NT2/D1 (cell line): ENCODE measurements around the gene CD200R1L.

Experiments used
- DNase-seq: peaks from one replicate; pipeline ENCODE4 v3.0.0-alpha.2; 2011; ENCODE audit warnings: low read depth, low spot score
- H3K27me3 ChIP-seq: 2 replicates; pipeline ENCODE4 v1.6.0; 2011; ENCODE audit warnings: mild to moderate bottlenecking; ENCODE audit not compliant: insufficient read length, insufficient read depth
- H3K36me3 ChIP-seq: 2 replicates; pipeline ENCODE4 v1.6.1; 2011; ENCODE audit warnings: mild to moderate bottlenecking, low read length, mixed read lengths; ENCODE audit not compliant: insufficient read depth, insufficient read length
- H3K4me1 ChIP-seq: 2 replicates; pipeline ENCODE4 v1.5.1; 2011; ENCODE audit not compliant: insufficient read depth, insufficient read length
- H3K4me3 ChIP-seq: 2 replicates; pipeline ENCODE4 v1.5.1; 2011; ENCODE audit warnings: low read depth; ENCODE audit not compliant: insufficient read length
- H3K9ac ChIP-seq: 2 replicates; pipeline ENCODE4 v1.6.0; 2011; ENCODE audit warnings: low read depth; ENCODE audit not compliant: insufficient read length
- H3K9me3 ChIP-seq: 2 replicates; pipeline ENCODE4 v1.5.1; 2011; ENCODE audit warnings: mild to moderate bottlenecking, low read length; ENCODE audit not compliant: insufficient read depth
- SUZ12 ChIP-seq: IDR thresholded peaks from 2 replicates; pipeline ENCODE4 v1.6.1; 2011; ENCODE audit not compliant: insufficient read length, insufficient read depth; ENCODE audit errors: extremely low read depth
- YY1 ChIP-seq: IDR thresholded peaks from 2 replicates; pipeline ENCODE4 v1.6.1; 2011; ENCODE audit not compliant: insufficient read length, insufficient read depth
- ZNF274 ChIP-seq: IDR thresholded peaks from 2 replicates; pipeline ENCODE4 v1.6.1; 2011; ENCODE audit warnings: mild to moderate bottlenecking, low read depth, low read length

The CD200R1L gene, protein sequence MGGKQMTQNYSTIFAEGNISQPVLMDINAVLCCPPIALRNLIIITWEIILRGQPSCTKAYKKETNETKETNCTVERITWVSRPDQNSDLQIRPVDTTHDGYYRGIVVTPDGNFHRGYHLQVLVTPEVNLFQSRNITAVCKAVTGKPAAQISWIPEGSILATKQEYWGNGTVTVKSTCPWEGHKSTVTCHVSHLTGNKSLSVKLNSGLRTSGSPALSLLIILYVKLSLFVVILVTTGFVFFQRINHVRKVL

DNA sequence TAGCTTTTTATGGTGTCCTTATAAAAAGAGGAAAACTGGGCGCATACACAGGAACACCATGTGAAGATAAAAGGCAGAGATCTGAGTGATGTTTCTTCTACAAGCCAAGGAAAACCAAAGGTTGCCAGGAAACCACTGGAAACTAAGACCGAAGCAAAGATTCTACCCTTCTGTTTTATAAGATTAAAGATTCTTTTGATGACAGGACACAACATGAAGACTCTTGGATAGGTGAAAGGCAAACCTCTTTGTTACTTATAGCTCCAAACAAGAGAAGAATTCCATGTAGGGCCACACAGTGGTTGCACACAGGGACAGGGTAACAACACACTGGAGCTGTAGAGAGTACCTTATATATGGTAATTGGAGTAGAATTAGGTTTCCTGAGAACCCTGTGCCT lies at the start of gene CD200R1L:
Gene CD200R1L (minus strand): TSS at position 101 of the 400 bp plus-strand sequence. CDS start 17,497 bp downstream, outside the sequence.
- no peaks in the 10 kb centered on the region for H3K27me3 ChIP-seq
- no peaks in the 10 kb centered on the region for H3K36me3 ChIP-seq
- peaks cover 27% of the 10 kb centered on the region; the same call in 1 of the 2 replicates for H3K9me3 ChIP-seq
- no peaks in the 10 kb centered on the region for H3K4me1 ChIP-seq
- DNase-seq, result no peak
- no peak within 1 kb of the TSS for H3K4me3 ChIP-seq
- no peak for TF ChIP-seq SUZ12
- no peak within 1 kb of the TSS for H3K9ac ChIP-seq

DNA sequence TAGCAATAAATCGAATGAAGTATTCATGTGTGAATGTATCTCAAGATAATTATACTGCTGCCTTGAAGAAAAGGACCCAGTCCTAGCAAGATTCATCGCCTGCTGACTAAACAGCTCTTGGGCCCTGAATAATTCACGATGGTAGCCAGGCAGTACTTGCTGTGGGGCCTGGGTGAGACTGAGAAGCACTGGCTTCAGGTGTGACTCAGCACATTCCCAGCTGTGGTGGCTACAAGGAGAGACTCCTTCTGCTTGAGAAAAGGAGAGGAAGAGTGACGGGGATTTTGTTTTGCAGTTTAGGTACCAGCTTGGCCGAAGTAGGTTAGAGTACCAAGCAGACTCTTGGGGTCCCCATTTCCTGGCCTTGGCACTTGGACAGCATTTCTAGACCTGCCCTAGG lies 47.6 kb upstream of the CD200R1L start:
- no peaks in the 10 kb centered on the region for H3K27me3 ChIP-seq
- H3K9me3 ChIP-seq, result no peaks in the 10 kb centered on the region
- no peaks in the 10 kb centered on the region for H3K36me3 ChIP-seq
- no peak overlapping the region for H3K4me3 ChIP-seq
- TF ChIP-seq YY1, result no peak
- TF ChIP-seq ZNF274, result no peak
- TF ChIP-seq SUZ12, result no peak
- H3K4me1 ChIP-seq, result no peaks in the 10 kb centered on the region
- DNase-seq, result peak; percentile 42
- H3K9ac ChIP-seq, result no peak overlapping the region

DNA sequence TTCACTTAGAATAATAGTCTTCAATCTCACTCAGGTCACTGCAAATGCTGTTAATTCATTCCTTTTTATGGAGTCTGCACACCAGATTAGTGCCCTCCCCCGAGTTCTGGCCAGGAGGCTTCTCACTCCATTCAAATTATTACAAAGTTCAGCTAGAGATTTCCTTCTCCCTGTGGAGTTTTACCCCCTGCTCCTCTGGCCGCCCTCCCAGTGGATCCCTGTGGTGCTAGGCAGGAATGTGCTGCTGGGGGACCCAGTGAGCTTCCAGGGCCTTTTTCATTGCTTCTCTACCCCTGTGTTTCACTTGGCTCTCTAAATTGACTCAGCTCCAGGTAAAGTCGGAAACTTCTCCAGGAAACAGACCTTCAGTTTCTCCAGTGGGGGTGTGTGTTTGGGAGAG lies 42.7 kb upstream of the CD200R1L start:
- no peaks in the 10 kb centered on the region for H3K4me1 ChIP-seq
- no peaks in the 10 kb centered on the region for H3K36me3 ChIP-seq
- no peak overlapping the region for H3K9ac ChIP-seq

DNA sequence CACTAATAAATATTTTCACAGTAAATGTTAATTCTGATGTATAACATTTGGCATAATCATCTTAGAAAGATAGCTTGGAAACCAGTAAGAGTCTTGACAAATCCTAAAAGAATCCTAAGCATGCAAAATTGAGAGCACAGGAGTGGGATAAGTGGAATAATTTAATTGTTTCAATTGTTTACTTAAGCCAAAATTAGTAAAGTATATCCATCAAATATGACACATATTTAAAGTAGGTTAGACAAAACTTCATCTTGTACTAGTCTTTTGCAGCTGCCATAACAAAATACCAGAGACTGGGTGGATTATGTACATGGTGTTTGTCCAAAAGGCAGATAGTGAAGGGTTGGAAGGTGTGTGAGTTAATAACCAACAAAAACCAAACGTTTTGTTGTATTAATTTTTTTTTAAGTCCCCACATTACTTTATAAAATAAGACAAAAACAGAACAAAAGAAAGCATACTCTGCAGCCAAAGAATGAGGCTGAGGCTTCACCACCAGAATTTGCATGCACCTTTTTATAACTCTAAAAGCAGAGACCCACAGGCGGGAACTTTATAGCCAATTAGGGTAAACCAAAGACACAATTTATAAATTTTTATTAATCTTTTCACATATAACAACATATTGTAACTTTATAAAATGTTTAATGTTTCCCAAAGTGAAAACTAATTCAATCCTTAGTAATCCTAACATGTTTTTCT lies 41.9 kb upstream of the CD200R1L start:
- H3K36me3 ChIP-seq, result no peaks in the 10 kb centered on the region
- no peaks in the 10 kb centered on the region for H3K9me3 ChIP-seq
- DNase-seq, result no peak
- H3K27me3 ChIP-seq, result no peaks in the 10 kb centered on the region
- H3K4me3 ChIP-seq, result no peak overlapping the region
- TF ChIP-seq SUZ12, result no peak
- no peak for TF ChIP-seq YY1
- no peak for TF ChIP-seq ZNF274
- H3K4me1 ChIP-seq, result no peaks in the 10 kb centered on the region
- no peak overlapping the region for H3K9ac ChIP-seq

More for the DNA sequence above, 42.7 kb upstream of the CD200R1L start:
- Histone ChIP-seq H3K27me3 (no peaks in the 10 kb centered on the region), H3K9me3 (no peaks in the 10 kb centered on the region), H3K4me3 (no peak overlapping the region)
- no peak for DNase-seq
- no peak for TF ChIP-seq YY1
- no peak for TF ChIP-seq ZNF274
- TF ChIP-seq SUZ12, result no peak

DNA sequence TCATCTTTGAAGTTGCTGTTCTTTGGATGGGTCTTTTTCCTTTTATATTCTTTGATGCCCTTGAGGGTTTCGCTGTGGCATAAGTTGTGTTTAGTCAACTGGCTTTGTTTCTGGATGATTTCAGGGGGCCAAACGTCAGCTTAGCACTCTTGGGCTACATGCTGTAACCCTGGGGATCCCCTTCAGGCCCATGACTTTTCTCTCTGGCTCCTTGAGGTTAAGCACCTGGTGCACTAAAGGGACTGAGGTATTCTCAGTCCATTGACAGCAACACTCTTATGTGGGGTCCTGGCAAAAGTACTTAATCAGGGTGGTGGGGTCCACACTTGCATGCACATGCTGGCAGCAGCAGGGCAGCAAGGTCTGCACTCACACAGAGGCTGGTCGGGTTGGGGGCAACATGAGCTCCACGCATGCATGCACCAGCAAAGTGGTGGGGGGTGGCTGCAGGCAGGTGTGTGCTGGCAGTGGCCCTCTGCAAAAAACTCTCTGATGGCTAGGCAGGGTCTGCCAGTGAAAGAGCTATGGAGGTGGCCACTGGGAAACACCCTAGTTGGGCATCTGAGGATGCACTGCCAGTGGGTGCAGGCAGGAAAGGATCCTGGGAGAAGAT lies 38.1 kb upstream of the CD200R1L start:
- H3K9ac ChIP-seq, result no peak overlapping the region
- H3K36me3 ChIP-seq, result no peaks in the 10 kb centered on the region
- TF ChIP-seq ZNF274 (no peak), SUZ12 (no peak), YY1 (no peak)
- H3K4me1 ChIP-seq, result no peaks in the 10 kb centered on the region
- no peaks in the 10 kb centered on the region for H3K27me3 ChIP-seq
- no peaks in the 10 kb centered on the region for H3K9me3 ChIP-seq
- DNase-seq, result no peak
- H3K4me3 ChIP-seq, result no peak overlapping the region

DNA sequence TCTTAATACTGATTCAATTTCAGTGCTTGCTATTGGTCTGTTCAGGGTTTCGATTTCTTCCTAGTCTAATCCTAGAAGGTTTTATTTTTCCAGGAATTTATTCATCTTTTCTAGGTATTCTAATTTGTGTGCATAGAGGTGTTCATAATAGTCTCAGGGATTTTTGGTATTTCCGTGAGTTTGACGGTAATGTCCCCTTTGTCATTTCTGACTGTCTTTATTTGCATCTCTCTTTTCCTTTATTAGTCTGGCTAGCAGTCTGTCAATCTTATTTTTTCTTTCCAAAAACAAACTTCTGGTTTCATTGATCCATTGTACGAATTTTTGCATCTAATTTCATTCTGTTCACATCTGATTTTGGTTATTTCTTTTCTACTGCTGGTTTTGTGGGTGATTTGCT lies 35.2 kb upstream of the CD200R1L start:
- no peaks in the 10 kb centered on the region for H3K4me1 ChIP-seq
- H3K4me3 ChIP-seq, result no peak overlapping the region
- no peaks in the 10 kb centered on the region for H3K36me3 ChIP-seq
- TF ChIP-seq YY1, result no peak
- TF ChIP-seq SUZ12, result no peak
- no peak for TF ChIP-seq ZNF274
- H3K9ac ChIP-seq, result no peak overlapping the region
- H3K27me3 ChIP-seq, result no peaks in the 10 kb centered on the region
- no peaks in the 10 kb centered on the region for H3K9me3 ChIP-seq
- DNase-seq, result no peak

DNA sequence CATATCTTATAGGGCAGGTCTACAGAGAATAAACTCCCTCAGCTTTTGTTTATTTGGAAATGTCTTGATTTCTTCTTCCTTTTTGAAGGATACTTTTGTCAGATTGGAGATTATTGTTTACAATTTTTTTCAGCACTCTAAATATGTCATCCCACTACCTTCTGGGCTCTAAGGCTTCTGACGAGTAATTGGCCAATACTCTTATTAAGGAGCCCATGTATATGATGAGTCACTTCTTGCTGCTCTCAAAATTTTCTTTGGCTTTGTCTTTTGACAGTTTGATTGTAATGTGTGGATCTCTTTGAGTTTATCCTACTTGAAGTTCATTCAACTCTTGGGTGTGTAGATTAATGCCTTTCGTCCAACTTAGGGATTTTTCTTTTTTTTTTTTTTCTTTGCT lies 28.9 kb upstream of the CD200R1L start:
- H3K27me3 ChIP-seq, result no peaks in the 10 kb centered on the region
- DNase-seq, result no peak
- H3K4me1 ChIP-seq, result no peaks in the 10 kb centered on the region
- H3K9ac ChIP-seq, result no peak overlapping the region
- no peaks in the 10 kb centered on the region for H3K9me3 ChIP-seq
- no peak overlapping the region for H3K4me3 ChIP-seq
- H3K36me3 ChIP-seq, result no peaks in the 10 kb centered on the region
- no peak for TF ChIP-seq SUZ12
- no peak for TF ChIP-seq YY1
- TF ChIP-seq ZNF274, result no peak
